ENCODE measurements around the gene PRXL2C. TPM values are rescaled to one million over a fixed set of nuclear protein-coding genes. Genes with fewer than 3 reads are reported as not detected.

Gene PRXL2C
- total and polyA plus RNA-seq, 9 of the 15 experiments (the other 6 are each of a cell fraction or from before 2014, with no cell fraction given): 3.6 to 15.3 (median 10.6) TPM

DNA sequence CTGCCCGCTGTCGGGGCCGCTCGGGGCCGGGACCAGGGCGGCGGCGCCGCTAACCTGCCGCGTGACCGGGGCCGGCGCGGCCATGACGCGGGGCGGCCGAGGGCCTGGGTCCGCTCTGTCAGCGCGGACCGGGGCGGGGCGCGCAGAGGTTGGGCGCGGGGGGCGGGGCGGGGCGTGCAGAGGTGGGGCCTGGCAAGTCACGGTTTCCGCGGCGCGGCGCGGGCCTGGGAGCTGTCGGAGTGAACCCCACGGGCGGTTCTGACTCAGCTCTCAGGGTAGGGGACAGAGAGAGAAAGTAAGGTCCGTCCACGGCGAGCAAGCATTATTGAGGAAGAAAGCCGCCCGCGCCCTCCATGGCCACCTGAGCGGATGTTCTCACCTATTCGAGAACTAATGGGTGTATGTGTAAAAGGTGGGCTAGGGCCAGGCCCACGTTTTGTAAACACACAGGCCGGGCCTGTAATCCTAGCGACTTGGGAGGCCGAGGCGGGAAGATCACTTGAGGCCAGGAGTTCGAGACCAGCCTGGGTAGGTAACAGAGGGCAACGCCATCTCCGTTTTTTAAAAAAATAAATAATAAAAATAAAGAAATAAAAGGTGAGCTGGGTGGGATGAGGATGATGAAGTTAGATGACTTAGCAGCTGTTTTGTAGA, at the start of gene PRXL2C (continued):
- peak; percentile 67 for TF ChIP-seq ZBTB40 (IDR thresholded peaks at IDR 0.05)
- TF ChIP-seq ZBTB40 (CRISPR knock-in tag; IDR thresholded peaks at IDR 0.05): no peak
- peak; percentile 62 for TF ChIP-seq CREM (IDR thresholded peaks at IDR 0.05; ENCODE audit: low read depth)
- TF ChIP-seq, protein P1, sequence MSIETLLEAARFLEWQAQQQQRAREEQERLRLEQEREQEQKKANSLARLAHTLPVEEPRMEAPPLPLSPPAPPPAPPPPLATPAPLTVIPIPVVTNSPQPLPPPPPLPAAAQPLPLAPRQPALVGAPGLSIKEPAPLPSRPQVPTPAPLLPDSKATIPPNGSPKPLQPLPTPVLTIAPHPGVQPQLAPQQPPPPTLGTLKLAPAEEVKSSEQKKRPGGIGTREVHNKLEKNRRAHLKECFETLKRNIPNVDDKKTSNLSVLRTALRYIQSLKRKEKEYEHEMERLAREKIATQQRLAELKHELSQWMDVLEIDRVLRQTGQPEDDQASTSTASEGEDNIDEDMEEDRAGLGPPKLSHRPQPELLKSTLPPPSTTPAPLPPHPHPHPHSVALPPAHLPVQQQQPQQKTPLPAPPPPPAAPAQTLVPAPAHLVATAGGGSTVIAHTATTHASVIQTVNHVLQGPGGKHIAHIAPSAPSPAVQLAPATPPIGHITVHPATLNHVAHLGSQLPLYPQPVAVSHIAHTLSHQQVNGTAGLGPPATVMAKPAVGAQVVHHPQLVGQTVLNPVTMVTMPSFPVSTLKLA (conservative IDR thresholded peaks at IDR 0.05): peak in 1 of 2 experiments; percentile 37; a peak in 1 of 4 replicates
